BE2C (cell line): ENCODE results near the gene NUS1.
A peak's percentile ranks its signal among the peaks of the same experiment; 100 is the strongest.
"Not testable (repeated sequence)": the region's sequence is repeated elsewhere in the genome, so short reads cannot be mapped to it uniquely, and the experiment has no call there.

Experiments
- DNase-seq: peaks from one replicate; pipeline ENCODE4 v3.0.0-alpha.2; 2020
- H3K27me3 ChIP-seq: fragments of 250-450 bp; sonication (Bioruptor Pico); 2 replicates; pipeline ENCODE4 v1.5.1; 2020; ENCODE audit warnings: mild to moderate bottlenecking
- H3K36me3 ChIP-seq: fragments of 250-450 bp; sonication (Bioruptor Pico); 2 replicates; pipeline ENCODE4 v1.5.1; 2020; ENCODE audit warnings: mild to moderate bottlenecking
- H3K4me1 ChIP-seq: fragments of 250-450 bp; sonication (Bioruptor Pico); 2 replicates; pipeline ENCODE4 v1.5.1; 2020
- H3K4me3 ChIP-seq: 2 replicates; pipeline ENCODE4 v1.5.1; 2011; ENCODE audit warnings: low read depth, low read length
- H3K9me3 ChIP-seq: fragments of 250-450 bp; sonication (Bioruptor Pico); 2 replicates; pipeline ENCODE4 v1.5.1; 2020
- TF ChIP-seq, protein P1 (sequence below): IDR thresholded peaks from 2 replicates; pipeline ENCODE4 v1.5.1; 2012; ENCODE audit warnings: mild to moderate bottlenecking, low read depth, low read length

The NUS1 gene

DNA sequence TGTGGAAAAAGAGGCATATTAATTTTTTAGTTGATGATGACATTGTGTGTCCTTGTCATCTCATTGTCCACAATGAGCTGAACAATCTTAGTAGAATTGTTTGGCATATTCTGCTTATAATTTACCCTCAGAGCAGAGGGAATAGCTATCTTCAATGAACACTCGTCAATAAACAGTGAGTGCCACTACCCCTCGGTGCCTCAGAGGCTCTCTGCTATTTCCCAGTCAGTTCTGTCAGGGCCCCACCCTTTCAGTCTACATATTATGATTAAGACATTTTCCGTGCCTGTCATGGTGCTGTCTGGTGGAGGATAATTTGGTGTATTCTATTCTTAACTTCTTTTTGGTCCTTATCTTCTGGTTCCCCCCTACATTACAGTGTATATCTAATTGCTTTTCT, 31.2 kb downstream of the NUS1 start:
- no peaks in the 10 kb centered on the region for H3K27me3 ChIP-seq
- DNase-seq = no peak
- no peaks in the 10 kb centered on the region for H3K9me3 ChIP-seq
- H3K4me1 ChIP-seq = no peaks in the 10 kb centered on the region
- TF ChIP-seq, protein P1, sequence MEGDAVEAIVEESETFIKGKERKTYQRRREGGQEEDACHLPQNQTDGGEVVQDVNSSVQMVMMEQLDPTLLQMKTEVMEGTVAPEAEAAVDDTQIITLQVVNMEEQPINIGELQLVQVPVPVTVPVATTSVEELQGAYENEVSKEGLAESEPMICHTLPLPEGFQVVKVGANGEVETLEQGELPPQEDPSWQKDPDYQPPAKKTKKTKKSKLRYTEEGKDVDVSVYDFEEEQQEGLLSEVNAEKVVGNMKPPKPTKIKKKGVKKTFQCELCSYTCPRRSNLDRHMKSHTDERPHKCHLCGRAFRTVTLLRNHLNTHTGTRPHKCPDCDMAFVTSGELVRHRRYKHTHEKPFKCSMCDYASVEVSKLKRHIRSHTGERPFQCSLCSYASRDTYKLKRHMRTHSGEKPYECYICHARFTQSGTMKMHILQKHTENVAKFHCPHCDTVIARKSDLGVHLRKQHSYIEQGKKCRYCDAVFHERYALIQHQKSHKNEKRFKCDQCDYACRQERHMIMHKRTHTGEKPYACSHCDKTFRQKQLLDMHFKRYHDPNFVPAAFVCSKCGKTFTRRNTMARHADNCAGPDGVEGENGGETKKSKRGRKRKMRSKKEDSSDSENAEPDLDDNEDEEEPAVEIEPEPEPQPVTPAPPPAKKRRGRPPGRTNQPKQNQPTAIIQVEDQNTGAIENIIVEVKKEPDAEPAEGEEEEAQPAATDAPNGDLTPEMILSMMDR = no peak
- peaks cover 35% of the 10 kb centered on the region for H3K36me3 ChIP-seq
- H3K4me3 ChIP-seq = no peak overlapping the region

DNA sequence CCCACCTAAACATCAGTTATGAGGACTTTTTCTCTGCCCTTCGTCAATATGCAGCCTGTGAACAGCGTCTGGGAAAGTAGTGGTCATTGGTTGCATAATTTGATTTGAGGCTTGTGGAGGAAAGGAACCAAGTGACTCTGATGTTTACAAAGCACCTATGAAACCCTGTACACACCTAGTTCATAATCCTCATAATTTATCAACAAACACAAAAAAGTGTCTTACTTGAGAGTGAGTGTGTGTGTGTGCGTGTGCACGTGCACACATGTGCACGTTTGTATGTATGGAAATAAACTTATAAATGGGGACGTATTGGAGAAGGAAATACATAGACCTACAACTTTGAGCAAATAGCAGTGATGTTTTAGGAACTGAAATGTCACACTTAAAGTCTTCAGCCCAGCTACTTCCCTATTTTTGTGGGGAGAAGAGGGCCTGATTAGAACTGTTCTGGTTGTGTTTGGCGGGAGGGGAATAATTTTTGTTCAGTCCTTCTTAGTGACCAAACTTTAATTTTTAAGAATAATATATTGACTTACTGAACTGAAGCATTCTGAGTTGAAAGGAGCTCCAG, 31.8 kb downstream of the NUS1 start:
- H3K36me3 ChIP-seq = peaks cover 33% of the 10 kb centered on the region
- not testable (repeated sequence) for DNase-seq, H3K4me3 ChIP-seq, H3K9me3 ChIP-seq, H3K27me3 ChIP-seq, H3K4me1 ChIP-seq

GRCh38 chr6:117711369-117711768, 36.1 kb downstream of the NUS1 start:
- no peaks in the 10 kb centered on the region for H3K9me3 ChIP-seq
- TF ChIP-seq, protein P1 = peak; percentile 32; the same call in 1 of the 2 replicates
- no peaks in the 10 kb centered on the region for H3K27me3 ChIP-seq
- DNase-seq = no peak
- no peaks in the 10 kb centered on the region for H3K4me1 ChIP-seq
- peaks cover 7% of the 10 kb centered on the region for H3K36me3 ChIP-seq
- H3K4me3 ChIP-seq = no peak overlapping the region

DNA sequence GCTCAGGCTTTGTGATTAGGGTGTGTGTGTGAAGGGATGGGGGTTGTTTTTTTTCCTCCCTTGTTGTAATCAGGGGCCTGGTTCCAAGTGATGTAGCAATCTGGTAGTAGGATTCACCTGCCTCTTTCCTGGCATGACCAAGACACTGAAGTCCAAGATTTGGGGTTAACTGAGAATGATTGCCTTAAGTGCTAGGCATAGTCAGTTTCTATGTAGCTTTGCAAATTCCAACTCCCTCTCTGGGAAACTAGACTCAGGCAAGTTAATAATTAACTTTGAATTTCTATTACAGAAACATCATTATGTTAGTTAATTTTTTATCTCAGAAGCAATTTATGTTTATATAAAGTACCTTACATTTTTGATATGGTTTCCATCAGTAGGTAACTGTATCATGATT, 43.6 kb downstream of the NUS1 start:
- TF ChIP-seq, protein P1 = no peak
- Histone ChIP-seq H3K27me3 (no peaks in the 10 kb centered on the region), H3K4me1 (no peaks in the 10 kb centered on the region), H3K36me3 (no peaks in the 10 kb centered on the region), H3K9me3 (no peaks in the 10 kb centered on the region), H3K4me3 (no peak overlapping the region)
- DNase-seq = no peak

GRCh38 chr6:117721520-117721919, 46.3 kb downstream of the NUS1 start:
- not testable (repeated sequence) for H3K9me3 ChIP-seq, H3K36me3 ChIP-seq, H3K4me1 ChIP-seq, H3K4me3 ChIP-seq, DNase-seq, H3K27me3 ChIP-seq

DNA sequence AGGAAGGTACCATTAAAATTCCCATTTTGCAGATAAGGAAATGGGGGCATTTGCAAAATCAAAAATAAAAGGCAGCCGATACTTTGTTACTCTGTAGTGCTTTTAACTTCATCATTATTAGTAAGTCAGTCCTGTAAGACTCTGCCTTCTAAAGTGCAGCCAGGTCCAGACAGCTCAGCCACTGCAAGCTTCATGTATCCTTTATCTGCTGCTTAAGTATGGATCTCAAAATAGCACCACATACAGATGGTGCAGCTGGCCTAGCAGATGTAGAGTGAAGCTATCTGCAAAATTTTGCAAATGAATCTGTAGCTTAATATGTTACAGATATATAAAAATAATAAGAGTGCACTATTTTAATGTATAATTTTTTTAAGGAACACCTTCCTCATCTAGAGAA, 53.4 kb downstream of the NUS1 start:
- TF ChIP-seq, protein P1 = no peak
- H3K4me1 ChIP-seq = no peaks in the 10 kb centered on the region
- H3K36me3 ChIP-seq = no peaks in the 10 kb centered on the region
- H3K9me3 ChIP-seq = no peaks in the 10 kb centered on the region
- DNase-seq = no peak
- H3K4me3 ChIP-seq = no peak overlapping the region
- peaks cover 3% of the 10 kb centered on the region; the same call in 1 of the 2 replicates for H3K27me3 ChIP-seq

- H3K4me3 ChIP-seq = no peak overlapping the region
- no peaks in the 10 kb centered on the region for H3K36me3 ChIP-seq
- DNase-seq = no peak
- H3K9me3 ChIP-seq = no peaks in the 10 kb centered on the region
- TF ChIP-seq, protein P1 = no peak
- H3K27me3 ChIP-seq = peaks cover 3% of the 10 kb centered on the region; the same call in 1 of the 2 replicates
- no peaks in the 10 kb centered on the region for H3K4me1 ChIP-seq
Observed at GRCh38 chr6:117729613-117730012, 54.3 kb downstream of the NUS1 start.
